WTC11 (cell line): ENCODE measurements around the gene C14orf93. TPM values are rescaled to one million over a fixed set of nuclear protein-coding genes. Genes with fewer than 3 reads are reported as not detected.
A peak's percentile ranks its signal among the peaks of the same experiment; 100 is the strongest.

Source experiments
- ATAC-seq: fragments of 200-7000 bp; cut with Tn5 transposase; 2 replicates; pipeline ENCODE4 v1.10.0; 2021; ENCODE audit warnings: mild to moderate bottlenecking, moderate library complexity
- CTCF ChIA-PET: fragments of 300-600 bp; sonication (Branson Sonifier 250); formaldehyde crosslinking; loops from one replicate; lab custom pipeline; 2021; ENCODE audit warnings: antibody characterized with exemption; lab: Charles Lee
- POLR2A ChIA-PET: fragments of 350-600 bp; sonication (Branson Sonifier 250); formaldehyde crosslinking; loops from one replicate; lab custom pipeline; 2021; ENCODE audit warnings: antibody characterized with exemption; lab: Charles Lee
- DNase-seq: peaks from one replicate; pipeline ENCODE4 v3.0.0; 2021; ENCODE audit warnings: low spot score
- H3K27ac Mint-ChIP-seq: 2 replicates; pipeline ENCODE4 v1.8.0; 2021; ENCODE audit warnings: mixed read lengths
- H3K27me3 Mint-ChIP-seq: 2 replicates; pipeline ENCODE4 v1.8.0; 2021; ENCODE audit warnings: low read depth, mild to moderate bottlenecking, moderate library complexity, mixed read lengths
- H3K36me3 Mint-ChIP-seq: 2 replicates; pipeline ENCODE4 v1.8.0; 2021; ENCODE audit warnings: mixed read lengths
- H3K4me1 Mint-ChIP-seq: 2 replicates; pipeline ENCODE4 v1.8.0; 2022; ENCODE audit warnings: mixed read lengths
- H3K4me3 Mint-ChIP-seq: 2 replicates; pipeline ENCODE4 v1.8.0; 2021; ENCODE audit warnings: mild to moderate bottlenecking, moderate library complexity, mixed read lengths
- H3K9me3 Mint-ChIP-seq: 2 replicates; pipeline ENCODE4 v1.8.0; 2021; ENCODE audit warnings: mixed read lengths
- CBFB ChIP-seq: sonication (generic); formaldehyde crosslinking; IDR thresholded peaks from 2 replicates; pipeline ENCODE4 v1.8.1; 2022; ENCODE audit warnings: mild to moderate bottlenecking, low read depth, missing genetic modification reagents
- ETV6 ChIP-seq: sonication (generic); formaldehyde crosslinking; IDR thresholded peaks from 2 replicates; pipeline ENCODE4 v1.8.1; 2022; ENCODE audit warnings: mild to moderate bottlenecking, missing genetic modification reagents
- FOXP1 ChIP-seq: sonication (generic); formaldehyde crosslinking; IDR thresholded peaks from 2 replicates; pipeline ENCODE4 v1.8.0; 2022; ENCODE audit warnings: missing genetic modification reagents, mild to moderate bottlenecking, moderate library complexity, borderline replicate concordance
- GABPB1 ChIP-seq: sonication (generic); formaldehyde crosslinking; IDR thresholded peaks from 2 replicates; pipeline ENCODE4 v1.8.1; 2023; ENCODE audit warnings: mild to moderate bottlenecking, missing genetic modification reagents
- GRHL2 ChIP-seq: fragments of 250-450 bp; sonication (Bioruptor Pico); IDR thresholded peaks from 2 replicates; pipeline ENCODE4 v1.8.0; 2022; ENCODE audit warnings: mild to moderate bottlenecking, moderate library complexity; ENCODE audit not compliant: insufficient replicate concordance, severe bottlenecking
- GTF2I ChIP-seq: fragments of 250-450 bp; sonication (Bioruptor Pico); conservative IDR thresholded peaks from 2 replicates; pipeline ENCODE4 v1.4.0; 2021; ENCODE audit warnings: mild to moderate bottlenecking
- MXD4 ChIP-seq: fragments of 250-450 bp; sonication (Bioruptor Pico); IDR thresholded peaks from 2 replicates; pipeline ENCODE4 v1.8.0; 2021; ENCODE audit warnings: mild to moderate bottlenecking, moderate library complexity, borderline replicate concordance
- NFYB ChIP-seq: sonication (generic); formaldehyde crosslinking; conservative IDR thresholded peaks from 2 replicates; pipeline ENCODE4 v1.8.0; 2022; ENCODE audit warnings: low read depth, missing genetic modification reagents
- RORB ChIP-seq: fragments of 250-450 bp; sonication (Bioruptor Pico); IDR thresholded peaks from 2 replicates; pipeline ENCODE4 v1.9.0; 2021; ENCODE audit warnings: mild to moderate bottlenecking
- TEAD1 ChIP-seq: sonication (generic); formaldehyde crosslinking; IDR thresholded peaks from 2 replicates; pipeline ENCODE4 v1.8.0; 2022; ENCODE audit warnings: mild to moderate bottlenecking, missing genetic modification reagents
- TEAD4 ChIP-seq: sonication (generic); formaldehyde crosslinking; IDR thresholded peaks from 2 replicates; pipeline ENCODE4 v1.8.0; 2022; ENCODE audit warnings: mild to moderate bottlenecking, missing genetic modification reagents
- ZNF263 ChIP-seq: sonication (generic); formaldehyde crosslinking; IDR thresholded peaks from 2 replicates; pipeline ENCODE4 v1.8.1; 2022; ENCODE audit warnings: low read depth, mild to moderate bottlenecking, moderate library complexity, missing genetic modification reagents
- ZNF396 ChIP-seq: fragments of 250-450 bp; sonication (Bioruptor Pico); IDR thresholded peaks from 2 replicates; pipeline ENCODE4 v1.8.0; 2021; ENCODE audit warnings: mild to moderate bottlenecking, moderate library complexity, borderline replicate concordance
- total RNA-seq: library from RNA; stranded (reverse); gene quantifications from 3 replicates; pipeline ENCODE4 v1.2.3, GENCODE V29; 2021
- TF ChIP-seq, protein P1 (sequence below): sonication (generic); formaldehyde crosslinking; IDR thresholded peaks from 2 replicates; pipeline ENCODE4 v1.8.0; 2022; ENCODE audit warnings: mild to moderate bottlenecking, missing genetic modification reagents
- TF ChIP-seq, protein P2 (sequence below): sonication (generic); formaldehyde crosslinking; IDR thresholded peaks from 2 replicates; pipeline ENCODE4 v1.8.0; 2023; ENCODE audit warnings: mild to moderate bottlenecking, missing genetic modification reagents
- TF ChIP-seq, protein P3 (sequence below): sonication (generic); formaldehyde crosslinking; IDR thresholded peaks from 2 replicates; pipeline ENCODE4 v1.8.0; 2022; ENCODE audit warnings: mild to moderate bottlenecking, missing genetic modification reagents
- TF ChIP-seq, protein P4 (sequence below): sonication (generic); formaldehyde crosslinking; IDR thresholded peaks from 2 replicates; pipeline ENCODE4 v1.8.1; 2022; ENCODE audit warnings: mild to moderate bottlenecking, missing genetic modification reagents, moderate library complexity, borderline replicate concordance

Gene C14orf93
- total RNA-seq, 1 experiment from 2014 or later: 8.1 TPM

DNA sequence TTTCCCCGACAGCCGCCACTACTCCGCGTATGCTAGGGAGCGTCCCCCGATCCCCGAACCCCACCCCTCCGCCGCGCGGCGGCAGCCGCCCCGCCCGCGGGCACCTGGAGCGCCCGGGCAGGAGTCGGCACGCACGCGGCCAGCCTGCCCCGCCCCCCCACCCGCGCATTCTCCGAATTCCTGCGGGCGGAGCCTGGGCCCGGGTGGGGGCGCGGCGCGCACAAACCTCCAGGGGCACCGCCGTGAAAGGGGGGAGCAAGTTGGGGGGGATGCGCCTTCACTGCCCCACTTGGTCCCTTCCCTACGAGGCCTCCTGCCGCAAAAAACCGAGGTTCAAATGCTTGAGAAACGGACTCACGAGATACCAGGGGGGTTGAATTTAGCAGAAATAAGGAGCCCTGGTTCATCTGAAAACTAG, 29.3 kb downstream of the C14orf93 start:
- peaks cover 48% of the 10 kb centered on the region for H3K4me1 Mint-ChIP-seq
- H3K27ac Mint-ChIP-seq: no peak overlapping the region
- DNase-seq: peak; percentile 76
- peaks cover 30% of the 10 kb centered on the region for H3K36me3 Mint-ChIP-seq
- H3K4me3 Mint-ChIP-seq: peak overlapping the region; percentile 71
- no peaks in the 10 kb centered on the region; the same call in none of the 2 replicates for H3K27me3 Mint-ChIP-seq
- POLR2A ChIA-PET: interaction anchor here (0.8 to 1.3 kb wide), 2 partner anchors 24 to 78 kb away, joined by 3 to 4 read pairs; partner anchors contain the start of gene HAUS4
- TF ChIP-seq TEAD1 (CRISPR knock-in tag) (peak; percentile 94; the same call in 1 of the 2 replicates), RORB (CRISPR knock-in tag) (no peak), TEAD4 (CRISPR knock-in tag) (peak; percentile 84; the same call in 1 of the 2 replicates), GRHL2 (no peak), GTF2I (no peak), ZNF263 (no peak), ZNF396 (CRISPR knock-in tag) (no peak)
- CTCF ChIA-PET: interaction anchor here (1.1 to 3.7 kb wide), 5 partner anchors 9 to 76 kb away, joined by 4 to 50 read pairs (median 32); partner anchors contain the start of genes CDH24, PRMT5 and PSMB11
- peak; percentile 2 for ATAC-seq
- peaks cover 6% of the 10 kb centered on the region for H3K9me3 Mint-ChIP-seq

DNA sequence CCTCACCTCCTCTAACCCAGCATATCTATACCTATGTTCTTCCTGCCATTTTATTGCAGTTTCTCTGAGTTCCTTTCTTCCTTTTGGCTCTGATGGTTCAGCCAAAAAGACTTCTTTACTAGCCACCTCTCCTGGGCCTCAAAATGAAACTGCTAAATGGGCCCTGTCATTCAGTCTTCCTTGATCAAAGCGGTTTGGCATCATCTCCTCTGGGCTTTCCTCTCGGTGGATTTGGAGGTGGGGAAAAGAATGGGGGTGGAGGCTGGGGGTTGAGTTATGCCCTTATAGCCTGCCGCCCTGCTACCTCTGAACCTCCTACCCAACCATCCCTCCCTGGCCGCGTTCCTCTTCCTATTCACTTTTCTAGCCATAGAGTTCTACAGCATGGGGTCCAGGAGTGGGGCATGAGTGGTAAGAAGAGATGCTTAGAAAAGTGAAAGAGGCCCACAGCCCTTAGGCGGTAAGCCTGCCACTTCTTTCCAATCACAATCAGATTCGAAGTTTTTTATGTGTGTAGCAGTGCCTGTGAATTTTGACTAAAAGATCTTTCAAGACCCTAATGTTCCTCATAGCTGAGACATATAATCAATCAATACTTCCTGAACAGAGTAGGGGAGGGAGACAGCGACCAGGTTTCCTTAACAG, 30.1 kb downstream of the C14orf93 start:
- DNase-seq: no peak
- H3K27me3 Mint-ChIP-seq: no peaks in the 10 kb centered on the region; the same call in none of the 2 replicates
- peaks cover 5% of the 10 kb centered on the region for H3K9me3 Mint-ChIP-seq
- TF ChIP-seq TEAD1 (CRISPR knock-in tag) (no peak), ETV6 (CRISPR knock-in tag) (no peak), MXD4 (CRISPR knock-in tag) (no peak)
- TF ChIP-seq, protein P1, sequence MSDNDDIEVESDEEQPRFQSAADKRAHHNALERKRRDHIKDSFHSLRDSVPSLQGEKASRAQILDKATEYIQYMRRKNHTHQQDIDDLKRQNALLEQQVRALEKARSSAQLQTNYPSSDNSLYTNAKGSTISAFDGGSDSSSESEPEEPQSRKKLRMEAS (CRISPR knock-in tag): 0 out of 2 replicates have a peak, but pooled peaks have one; percentile 19
- H3K4me3 Mint-ChIP-seq: peak overlapping the region; percentile 71
- POLR2A ChIA-PET: interaction anchor here (0.8 kb wide), 1 partner anchor 78 kb away, joined by 3 read pairs; no protein-coding TSS in a partner anchor
- peak overlapping the region; percentile 76; the same call in 1 of the 2 replicates for H3K27ac Mint-ChIP-seq
- CTCF ChIA-PET: interaction anchor here (0.9 to 3.7 kb wide), 2 partner anchors 50 to 77 kb away, joined by 3 to 50 read pairs; partner anchors contain the start of gene CDH24
- H3K4me1 Mint-ChIP-seq: peaks cover 47% of the 10 kb centered on the region
- ATAC-seq: no peak
- peaks cover 35% of the 10 kb centered on the region for H3K36me3 Mint-ChIP-seq

DNA sequence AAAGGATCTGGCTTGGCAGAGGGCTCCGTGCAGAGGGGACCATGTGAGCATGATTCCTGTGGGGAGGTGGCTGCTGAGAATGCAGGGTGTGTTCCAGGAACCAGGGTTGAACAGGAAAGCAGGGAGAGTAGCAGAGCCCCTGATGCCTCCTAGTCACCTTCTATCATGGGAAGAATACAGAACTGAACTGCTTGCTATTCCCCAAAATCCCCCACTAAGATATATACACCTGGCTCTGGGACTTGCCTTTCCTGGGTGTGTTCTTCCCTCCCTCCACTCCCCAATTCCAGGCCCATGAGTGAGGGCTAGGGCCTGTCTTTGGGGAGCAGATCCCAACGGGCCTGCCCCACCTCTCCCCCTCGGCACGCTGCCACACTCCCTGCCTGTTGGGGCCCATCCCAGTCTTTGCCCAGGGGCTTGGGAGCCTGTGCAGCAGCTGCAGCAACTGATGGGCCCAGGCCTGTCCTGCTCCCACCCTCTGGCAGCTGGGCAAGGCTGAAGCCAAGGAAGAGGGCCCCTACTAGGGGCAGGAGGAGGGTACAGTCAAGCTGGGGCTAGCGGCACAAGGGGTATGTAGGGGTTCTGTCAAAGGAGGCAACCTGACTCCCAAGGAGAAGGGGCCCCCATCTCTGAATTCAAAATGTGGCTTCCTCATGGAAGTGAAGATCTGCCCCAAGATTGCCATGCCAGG, 30.8 kb downstream of the C14orf93 start:
- DNase-seq (no peak), ATAC-seq (no peak)
- Mint-ChIP-seq H3K36me3 (peaks cover 36% of the 10 kb centered on the region), H3K27me3 (no peaks in the 10 kb centered on the region; the same call in none of the 2 replicates), H3K4me3 (peak overlapping the region; percentile 71), H3K9me3 (no peaks in the 10 kb centered on the region), H3K27ac (peak overlapping the region; percentile 99; the same call in 1 of the 2 replicates), H3K4me1 (peaks cover 42% of the 10 kb centered on the region)
- ChIA-PET POLR2A (interaction anchor here (2.0 to 3.3 kb wide), 2 partner anchors 7 to 22 kb away, joined by 5 to 19 read pairs; partner anchors contain the start of gene HAUS4), CTCF (interaction anchor here (0.9 to 2.5 kb wide), 2 partner anchors 49 to 77 kb away, joined by 3 to 16 read pairs; no protein-coding TSS in a partner anchor)
- TF ChIP-seq GABPB1 (peak; percentile 4; the same call in 1 of the 2 replicates), CBFB (CRISPR knock-in tag) (no peak), NFYB (CRISPR knock-in tag) (no peak), FOXP1 (no peak), ETV6 (CRISPR knock-in tag) (no peak)
- TF ChIP-seq, protein P2, sequence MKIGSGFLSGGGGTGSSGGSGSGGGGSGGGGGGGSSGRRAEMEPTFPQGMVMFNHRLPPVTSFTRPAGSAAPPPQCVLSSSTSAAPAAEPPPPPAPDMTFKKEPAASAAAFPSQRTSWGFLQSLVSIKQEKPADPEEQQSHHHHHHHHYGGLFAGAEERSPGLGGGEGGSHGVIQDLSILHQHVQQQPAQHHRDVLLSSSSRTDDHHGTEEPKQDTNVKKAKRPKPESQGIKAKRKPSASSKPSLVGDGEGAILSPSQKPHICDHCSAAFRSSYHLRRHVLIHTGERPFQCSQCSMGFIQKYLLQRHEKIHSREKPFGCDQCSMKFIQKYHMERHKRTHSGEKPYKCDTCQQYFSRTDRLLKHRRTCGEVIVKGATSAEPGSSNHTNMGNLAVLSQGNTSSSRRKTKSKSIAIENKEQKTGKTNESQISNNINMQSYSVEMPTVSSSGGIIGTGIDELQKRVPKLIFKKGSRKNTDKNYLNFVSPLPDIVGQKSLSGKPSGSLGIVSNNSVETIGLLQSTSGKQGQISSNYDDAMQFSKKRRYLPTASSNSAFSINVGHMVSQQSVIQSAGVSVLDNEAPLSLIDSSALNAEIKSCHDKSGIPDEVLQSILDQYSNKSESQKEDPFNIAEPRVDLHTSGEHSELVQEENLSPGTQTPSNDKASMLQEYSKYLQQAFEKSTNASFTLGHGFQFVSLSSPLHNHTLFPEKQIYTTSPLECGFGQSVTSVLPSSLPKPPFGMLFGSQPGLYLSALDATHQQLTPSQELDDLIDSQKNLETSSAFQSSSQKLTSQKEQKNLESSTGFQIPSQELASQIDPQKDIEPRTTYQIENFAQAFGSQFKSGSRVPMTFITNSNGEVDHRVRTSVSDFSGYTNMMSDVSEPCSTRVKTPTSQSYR (CRISPR knock-in tag): no peak
- TF ChIP-seq, protein P3, sequence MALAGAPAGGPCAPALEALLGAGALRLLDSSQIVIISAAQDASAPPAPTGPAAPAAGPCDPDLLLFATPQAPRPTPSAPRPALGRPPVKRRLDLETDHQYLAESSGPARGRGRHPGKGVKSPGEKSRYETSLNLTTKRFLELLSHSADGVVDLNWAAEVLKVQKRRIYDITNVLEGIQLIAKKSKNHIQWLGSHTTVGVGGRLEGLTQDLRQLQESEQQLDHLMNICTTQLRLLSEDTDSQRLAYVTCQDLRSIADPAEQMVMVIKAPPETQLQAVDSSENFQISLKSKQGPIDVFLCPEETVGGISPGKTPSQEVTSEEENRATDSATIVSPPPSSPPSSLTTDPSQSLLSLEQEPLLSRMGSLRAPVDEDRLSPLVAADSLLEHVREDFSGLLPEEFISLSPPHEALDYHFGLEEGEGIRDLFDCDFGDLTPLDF (CRISPR knock-in tag): no peak
- TF ChIP-seq, protein P4, sequence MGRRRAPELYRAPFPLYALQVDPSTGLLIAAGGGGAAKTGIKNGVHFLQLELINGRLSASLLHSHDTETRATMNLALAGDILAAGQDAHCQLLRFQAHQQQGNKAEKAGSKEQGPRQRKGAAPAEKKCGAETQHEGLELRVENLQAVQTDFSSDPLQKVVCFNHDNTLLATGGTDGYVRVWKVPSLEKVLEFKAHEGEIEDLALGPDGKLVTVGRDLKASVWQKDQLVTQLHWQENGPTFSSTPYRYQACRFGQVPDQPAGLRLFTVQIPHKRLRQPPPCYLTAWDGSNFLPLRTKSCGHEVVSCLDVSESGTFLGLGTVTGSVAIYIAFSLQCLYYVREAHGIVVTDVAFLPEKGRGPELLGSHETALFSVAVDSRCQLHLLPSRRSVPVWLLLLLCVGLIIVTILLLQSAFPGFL (CRISPR knock-in tag): 0 out of 2 replicates have a peak, but pooled peaks have one; percentile 18
